Kidney (tissue), 14 donors: ENCODE data around the gene CEP250. TPM values are rescaled to one million over a fixed set of nuclear protein-coding genes. Genes with fewer than 3 reads are reported as not detected.
"Not testable (repeated sequence)": the region's sequence is repeated elsewhere in the genome, so short reads cannot be mapped to it uniquely, and the experiment has no call there.

Experiments used
- DNase-seq, 5 donors: peaks; one replicate each; pipeline ENCODE4 v3.0.0-alpha.2; 2013 to 2020
- FAIRE-seq: peaks from 2 replicates; lab custom pipeline; 2012; peaks lifted over from hg19 to GRCh38; lab: Jason Lieb, UNC
- H3K27ac ChIP-seq, 2 donors: one replicate each; pipeline ENCODE4 v1.7.0; 2013; ENCODE audit warnings: low read depth in 2 of 2, low read length in 2 of 2, inconsistent platforms in 1 of 2
- H3K27me3 ChIP-seq: one replicate; pipeline ENCODE4 v1.7.1; 2013; ENCODE audit warnings: low read length, inconsistent platforms; ENCODE audit not compliant: control insufficient read depth, insufficient read depth
- H3K36me3 ChIP-seq, 3 donors: one replicate each; pipeline versions ENCODE4 v1.7.0 to v1.7.1; 2013; ENCODE audit warnings: low read length in 3 of 3, control low read depth in 1 of 3, inconsistent platforms in 1 of 3; ENCODE audit not compliant: insufficient read depth in 3 of 3, control insufficient read depth in 2 of 3
- H3K4me1 ChIP-seq, 3 donors: one replicate each; pipeline versions ENCODE4 v1.7.0 to v1.7.1; 2013; ENCODE audit warnings: low read length in 3 of 3, inconsistent platforms in 1 of 3, low read depth in 1 of 3; ENCODE audit not compliant: control insufficient read depth in 2 of 3, insufficient read depth in 2 of 3
- H3K4me3 ChIP-seq, 3 donors: one replicate each; pipeline versions ENCODE4 v1.7.0 to v1.8.1; 2013; ENCODE audit warnings: low read length in 3 of 3, control low read depth in 1 of 3, inconsistent platforms in 1 of 3
- H3K9ac ChIP-seq, 3 donors: one replicate each; pipeline versions ENCODE4 v1.7.0 to v1.7.1; 2013; ENCODE audit warnings: low read length in 3 of 3, control low read depth in 1 of 3, inconsistent platforms in 1 of 3
- H3K9me3 ChIP-seq, 3 donors: one replicate each; pipeline versions ENCODE4 v1.7.0 to v1.7.1; 2013; ENCODE audit warnings: low read length in 3 of 3, control low read depth in 1 of 3, inconsistent platforms in 1 of 3; ENCODE audit not compliant: control insufficient read depth in 2 of 3, insufficient read depth in 1 of 3
- CTCF ChIP-seq: IDR thresholded peaks from 3 replicates; pipeline ENCODE4 v1.5.1; 2012; ENCODE audit warnings: mild to moderate bottlenecking, moderate library complexity, borderline replicate concordance; ENCODE audit not compliant: insufficient read depth; ENCODE audit errors: extremely low read depth
- intact Hi-C: fragments of 100-400 bp; cut with DNase I; formaldehyde crosslinking; loops from one replicate; pipeline ENCODE4 v1.11.1; 2022
- polyA plus RNA-seq: library from polyadenylated mRNA; stranded (reverse); fragments of 350-450 nt; fragmentation: Illumina TruSeq; extraction: RNeasy Lipid Tissue Mini Kit (QIAGEN cat#74804); gene quantifications from one replicate; pipeline ENCODE4 v1.2.3, GENCODE V29; 2014; ENCODE audit warnings: low read depth, low replicate concordance; ENCODE audit not compliant: insufficient read depth
- total RNA-seq: library from RNA; stranded (reverse); fragmentation: NEBNext Ultra II Directional; extraction: Animal tissue kit (Norgen Biotek cat#: 25700); gene quantifications from one replicate; pipeline ENCODE4 v1.2.1, GENCODE V29; 2021
- donor health status: control.
- donor health status: control.
- donor health status: control.
- donor health status: control.
- donor health status: control.
- donor health status: DM: yes; HTN: yes; CAD: no.
- donor health status: Normal renal cell carcinoma (clear cell type).

Gene CEP250
- total and polyA plus RNA-seq, 2 donors from 2014 or later, result 4.9 to 25.2 TPM

- Histone ChIP-seq H3K9me3 (no peaks in the 10 kb centered on the region), H3K9ac (peak within 1 kb of the TSS; percentile 18 to 74 (median 69)), H3K4me1 (peaks cover 0 to 9% (median 4%) of the 10 kb centered on the region in 3 donors), H3K36me3 (peaks cover 2 to 6% (median 5%) of the 10 kb centered on the region in 3 donors), H3K27ac (peak within 1 kb of the TSS in 1 of 2 donors; percentile 88), H3K4me3 (peak within 1 kb of the TSS; percentile 73 to 87 (median 87)), H3K27me3 (no peaks in the 10 kb centered on the region)
- FAIRE-seq (no peak), DNase-seq (peak; percentile 98 to 99 (median 99))
- intact Hi-C loops, result no loop called here
- TF ChIP-seq CTCF, result peak; percentile 8
Measured at GRCh38 chr20:35541783-35542662, 86.6 kb downstream of the CEP250 start, which contains the start of gene ERGIC3. ERGIC3 (plus strand) TSS chr20:35542078; CDS start chr20:35542098, 20 bp downstream.

- Histone ChIP-seq H3K27me3 (no peaks in the 10 kb centered on the region), H3K27ac (no peak overlapping the region), H3K9ac (no peak overlapping the region), H3K4me1 (peaks cover 0 to 9% (median 4%) of the 10 kb centered on the region in 3 donors), H3K36me3 (peaks cover 2 to 12% (median 9%) of the 10 kb centered on the region in 3 donors), H3K4me3 (peak overlapping the region in 1 of 3 donors; percentile 87), H3K9me3 (no peaks in the 10 kb centered on the region)
- no peak for FAIRE-seq
- no peak for TF ChIP-seq CTCF
- no peak for DNase-seq
- intact Hi-C loops, result no loop called here
Measured at GRCh38 chr20:35542990-35543389, 87.6 kb downstream of the CEP250 start.

GRCh38 chr20:35544436-35544835 lies 89.0 kb downstream of the CEP250 start:
- FAIRE-seq (no peak), DNase-seq (no peak)
- Histone ChIP-seq H3K9ac (no peak overlapping the region), H3K27me3 (no peaks in the 10 kb centered on the region), H3K4me3 (no peak overlapping the region), H3K9me3 (no peaks in the 10 kb centered on the region), H3K27ac (no peak overlapping the region), H3K4me1 (peaks cover 0 to 9% (median 4%) of the 10 kb centered on the region in 3 donors), H3K36me3 (peaks cover 2 to 25% (median 18%) of the 10 kb centered on the region in 3 donors)
- intact Hi-C loops, result no loop called here
- TF ChIP-seq CTCF, result no peak

- H3K27ac ChIP-seq, H3K4me3 ChIP-seq, H3K27me3 ChIP-seq, H3K4me1 ChIP-seq, intact Hi-C loops, FAIRE-seq, H3K9me3 ChIP-seq, DNase-seq, H3K9ac ChIP-seq: not testable (repeated sequence)
- peaks cover 2 to 26% (median 18%) of the 10 kb centered on the region in 3 donors for H3K36me3 ChIP-seq
Measured at GRCh38 chr20:35544941-35545340, 89.5 kb downstream of the CEP250 start.
